Lung (tissue), 12 donors: Measurements from ENCODE around the gene STH. TPM values are rescaled to one million over a fixed set of nuclear protein-coding genes. Genes with fewer than 3 reads are reported as not detected.

Experiments used
- ATAC-seq: fragments of 200-7000 bp; cut with Tn5 transposase; one replicate; pipeline ENCODE4 v1.9.1; 2020; ENCODE audit warnings: moderate number of reproducible peaks; ENCODE audit not compliant: insufficient read depth, low FRiP score
- DNase-seq, 3 donors: peaks; one replicate each; pipeline ENCODE4 v3.0.0-alpha.2; 2013 to 2017
- H3K27ac ChIP-seq, 2 donors: one replicate each; pipeline ENCODE4 v1.5.1; 2013; ENCODE audit warnings: mild to moderate bottlenecking in 2 of 2, moderate library complexity in 2 of 2, control low read depth in 1 of 2, inconsistent platforms in 1 of 2, low read depth in 1 of 2, low read length in 1 of 2
- H3K27me3 ChIP-seq, 3 donors: one replicate each; pipeline ENCODE4 v1.5.1; 2013; ENCODE audit warnings: low read length in 2 of 3; ENCODE audit not compliant: control insufficient read depth in 3 of 3, insufficient read depth in 3 of 3
- H3K36me3 ChIP-seq, 4 donors: one replicate each; pipeline ENCODE4 v1.5.1; 2013; ENCODE audit warnings: low read length in 4 of 4, mild to moderate bottlenecking in 1 of 4, moderate library complexity in 1 of 4; ENCODE audit not compliant: control insufficient read depth in 4 of 4, insufficient read depth in 4 of 4
- H3K4me1 ChIP-seq, 5 donors: one replicate each; pipeline ENCODE4 v1.5.1; 2013; ENCODE audit warnings: low read length in 5 of 5, mild to moderate bottlenecking in 2 of 5, moderate library complexity in 1 of 5; ENCODE audit not compliant: control insufficient read depth in 5 of 5, insufficient read depth in 5 of 5
- H3K4me3 ChIP-seq: one replicate; pipeline ENCODE4 v1.5.1; 2013; ENCODE audit warnings: mild to moderate bottlenecking, control low read depth, moderate library complexity
- H3K9ac ChIP-seq, 2 donors: one replicate each; pipeline ENCODE4 v1.5.1; 2013; ENCODE audit warnings: low read length in 2 of 2, control low read depth in 1 of 2; ENCODE audit not compliant: insufficient read depth in 1 of 2
- H3K9me3 ChIP-seq, 4 donors: one replicate each; pipeline ENCODE4 v1.5.1; 2013; ENCODE audit warnings: low read length in 3 of 4, mild to moderate bottlenecking in 1 of 4, moderate library complexity in 1 of 4; ENCODE audit not compliant: control insufficient read depth in 4 of 4, insufficient read depth in 3 of 4
- WGBS, 2 donors: extraction: QIAGEN DNeasy Blood & Tissue Kit; methylation state at CpG; one replicate each; pipeline ENCODE4 v1.1.7; 2013; 5-methylcytosine and 5-hydroxymethylcytosine counted together
- polyA plus RNA-seq, 2 donors: library from polyadenylated mRNA; stranded (reverse); fragments of 200-250 nt; gene quantifications; one replicate each; pipeline ENCODE4 v1.2.1, GENCODE V29; 2013
- total RNA-seq, 2 donors: library from RNA; depleted of rRNA in 1 of 2; stranded (reverse); fragments of >200 nt in 1 of 2; gene quantifications; one replicate each; pipeline ENCODE4 v1.2.1, GENCODE V29; 2014 to 2021
- TF ChIP-seq, protein P1 (sequence below): IDR thresholded peaks from 2 replicates; pipeline ENCODE4 v1.5.1; 2012; ENCODE audit warnings: mild to moderate bottlenecking; ENCODE audit errors: control extremely low read depth, extremely low read depth
- donor health status: control.
- donor health status: control.
- donor health status: Bipolar disorder and iron deficiency.
- donor health status: healthy.
- donor health status: DM: yes; HTN: yes; CAD: no.

The STH gene
- total and polyA plus RNA-seq, 4 donors = not detected

DNA sequence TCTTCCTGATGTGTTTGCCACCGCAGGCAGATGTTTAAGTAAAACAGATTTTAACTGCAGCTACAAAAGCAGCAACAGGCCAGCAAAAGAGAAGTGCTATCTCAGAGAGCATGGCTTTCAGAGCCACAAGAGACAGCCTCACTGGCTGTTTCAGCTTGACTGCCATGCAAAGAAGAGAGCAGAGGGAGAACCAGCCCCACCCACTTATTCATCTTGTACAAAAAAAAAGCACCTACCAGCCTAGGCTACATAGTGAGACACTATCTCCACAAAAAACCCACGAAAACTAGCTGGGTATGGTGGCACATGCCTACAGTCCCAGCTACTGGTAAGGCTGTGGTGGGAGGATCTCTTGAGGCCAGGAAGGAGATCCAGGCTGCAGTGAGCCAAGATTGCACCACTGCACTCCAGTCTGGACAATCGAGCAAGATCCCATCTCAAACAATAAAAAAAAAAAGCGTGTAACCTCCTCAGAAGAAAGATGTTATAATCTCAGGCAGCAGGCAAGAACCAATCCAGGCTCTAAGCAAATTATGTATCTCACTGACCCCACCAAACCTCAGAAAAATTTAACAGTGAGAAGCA is 30.0 kb downstream of the STH start:
- no peak overlapping the region for H3K4me3 ChIP-seq
- no peaks in the 10 kb centered on the region for H3K9me3 ChIP-seq
- no peak overlapping the region for H3K9ac ChIP-seq
- no peaks in the 10 kb centered on the region for H3K27me3 ChIP-seq
- 68 to 79% methylated on average over 4 of the region's 4 CpGs for WGBS, 2 donors
- no peak overlapping the region for H3K27ac ChIP-seq
- TF ChIP-seq, protein P1, sequence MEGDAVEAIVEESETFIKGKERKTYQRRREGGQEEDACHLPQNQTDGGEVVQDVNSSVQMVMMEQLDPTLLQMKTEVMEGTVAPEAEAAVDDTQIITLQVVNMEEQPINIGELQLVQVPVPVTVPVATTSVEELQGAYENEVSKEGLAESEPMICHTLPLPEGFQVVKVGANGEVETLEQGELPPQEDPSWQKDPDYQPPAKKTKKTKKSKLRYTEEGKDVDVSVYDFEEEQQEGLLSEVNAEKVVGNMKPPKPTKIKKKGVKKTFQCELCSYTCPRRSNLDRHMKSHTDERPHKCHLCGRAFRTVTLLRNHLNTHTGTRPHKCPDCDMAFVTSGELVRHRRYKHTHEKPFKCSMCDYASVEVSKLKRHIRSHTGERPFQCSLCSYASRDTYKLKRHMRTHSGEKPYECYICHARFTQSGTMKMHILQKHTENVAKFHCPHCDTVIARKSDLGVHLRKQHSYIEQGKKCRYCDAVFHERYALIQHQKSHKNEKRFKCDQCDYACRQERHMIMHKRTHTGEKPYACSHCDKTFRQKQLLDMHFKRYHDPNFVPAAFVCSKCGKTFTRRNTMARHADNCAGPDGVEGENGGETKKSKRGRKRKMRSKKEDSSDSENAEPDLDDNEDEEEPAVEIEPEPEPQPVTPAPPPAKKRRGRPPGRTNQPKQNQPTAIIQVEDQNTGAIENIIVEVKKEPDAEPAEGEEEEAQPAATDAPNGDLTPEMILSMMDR = no peak
- no peaks in the 10 kb centered on the region for H3K4me1 ChIP-seq
- peaks cover 23 to 54% (median 35%) of the 10 kb centered on the region in 4 donors for H3K36me3 ChIP-seq
- DNase-seq = no peak
- ATAC-seq = no peak

DNA sequence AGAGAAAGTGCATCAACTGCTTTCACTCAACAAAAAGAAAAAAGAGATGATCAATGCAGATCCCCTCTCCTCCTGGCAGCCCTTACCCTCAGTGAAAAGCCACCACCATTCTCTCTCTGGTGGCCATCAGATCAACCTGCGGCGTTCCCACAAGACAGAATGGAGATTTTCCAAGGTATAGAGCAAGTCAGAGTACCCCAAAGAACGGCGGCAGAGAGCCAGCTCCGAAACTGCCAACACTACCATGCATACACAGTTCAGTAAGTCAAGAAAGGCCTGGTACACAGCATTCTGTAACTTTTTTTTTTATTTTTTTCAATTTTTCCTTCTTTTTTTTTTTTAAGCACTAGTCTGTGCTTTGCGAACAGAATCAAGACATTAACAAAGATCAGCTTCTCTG is 30.6 kb downstream of the STH start:
- Histone ChIP-seq H3K36me3 (peaks cover 28 to 54% (median 41%) of the 10 kb centered on the region in 4 donors), H3K4me3 (no peak overlapping the region), H3K27ac (no peak overlapping the region), H3K4me1 (no peaks in the 10 kb centered on the region), H3K27me3 (no peaks in the 10 kb centered on the region), H3K9me3 (no peaks in the 10 kb centered on the region), H3K9ac (no peak overlapping the region)
- 96 to 98% methylated on average over 6 of the region's 6 CpGs for WGBS, 2 donors
- no peak for ATAC-seq
- DNase-seq = no peak
- TF ChIP-seq, protein P1 = no peak

DNA sequence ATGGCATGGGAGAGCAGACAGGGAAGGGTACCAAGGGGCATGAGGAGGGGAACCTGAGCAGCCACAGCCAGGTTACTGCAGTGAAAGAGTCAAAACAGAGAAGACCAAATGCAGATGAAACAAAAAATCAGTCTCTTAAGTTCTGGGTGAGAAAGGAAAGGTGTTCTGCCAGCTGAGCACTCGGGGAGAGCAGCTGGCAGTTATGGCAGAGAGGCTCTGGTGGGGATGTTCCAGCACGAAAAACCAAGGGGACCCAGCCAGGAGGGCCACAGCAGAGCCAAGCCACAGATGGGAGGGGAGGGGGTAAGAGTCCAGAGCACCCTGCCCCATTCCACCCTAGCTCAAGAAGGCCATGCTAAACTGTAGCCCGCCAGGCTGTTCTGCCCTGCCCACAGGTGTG is 31.7 kb downstream of the STH start:
- Histone ChIP-seq H3K4me1 (no peaks in the 10 kb centered on the region), H3K9ac (no peak overlapping the region), H3K36me3 (peaks cover 36 to 54% (median 50%) of the 10 kb centered on the region in 4 donors), H3K27me3 (no peaks in the 10 kb centered on the region), H3K27ac (no peak overlapping the region), H3K9me3 (no peaks in the 10 kb centered on the region), H3K4me3 (no peak overlapping the region)
- DNase-seq (no peak), ATAC-seq (no peak)
- TF ChIP-seq, protein P1 = no peak
- WGBS, 2 donors = 86 to 98% methylated on average over 3 of the region's 3 CpGs

DNA sequence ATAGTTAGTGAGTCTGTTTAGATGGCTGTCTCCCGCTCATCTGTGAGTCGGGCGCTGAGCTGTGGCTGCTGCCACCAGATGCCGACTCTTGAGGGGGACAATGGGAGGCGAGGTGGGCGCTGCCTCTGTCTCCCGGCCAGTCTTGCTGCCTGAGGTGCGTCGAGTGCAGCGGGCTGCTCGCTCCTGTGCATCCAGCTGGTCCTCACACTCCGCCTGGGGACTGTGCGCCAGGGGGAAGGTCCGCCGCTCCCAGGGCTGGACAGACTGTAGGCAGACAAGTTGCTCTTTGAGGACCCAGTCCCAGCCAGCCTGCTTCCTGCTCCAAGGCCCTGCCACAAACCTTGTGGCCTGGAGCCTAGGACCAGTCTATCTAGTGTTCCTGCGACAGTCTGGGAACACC is 32.4 kb downstream of the STH start:
- ATAC-seq (no peak), DNase-seq (no peak)
- H3K4me3 ChIP-seq = no peak overlapping the region
- no peaks in the 10 kb centered on the region for H3K9me3 ChIP-seq
- no peak overlapping the region for H3K27ac ChIP-seq
- 95 to 97% methylated on average over 16 of the region's 16 CpGs for WGBS, 2 donors
- H3K36me3 ChIP-seq = peaks cover 36 to 51% (median 49%) of the 10 kb centered on the region in 4 donors
- H3K4me1 ChIP-seq = no peaks in the 10 kb centered on the region
- TF ChIP-seq, protein P1 = no peak
- no peak overlapping the region for H3K9ac ChIP-seq
- H3K27me3 ChIP-seq = no peaks in the 10 kb centered on the region
